ENCODE measurements around the gene TANK.

TANK gene

GRCh38 chr2:161217597-161218185 lies 57.5 kb downstream of the TANK start:
- H3K79me2 ChIP-seq (ENCODE audit: insufficient read depth, low read length), result no peaks in the 10 kb centered on the region
- no peak overlapping the region for H2AFZ ChIP-seq (ENCODE audit: low read depth, low read length)
- no peak overlapping the region for H3K9ac ChIP-seq (ENCODE audit: low read depth, low read length)
- no peaks in the 10 kb centered on the region for H3K4me1 ChIP-seq (ENCODE audit: insufficient read depth, low read length)
- H3K27me3 ChIP-seq (ENCODE audit: insufficient read depth, low read length, poor library complexity), result no peaks in the 10 kb centered on the region
- H3K36me3 ChIP-seq (ENCODE audit: insufficient read depth, low read length), result peaks cover 17% of the 10 kb centered on the region
- H4K20me1 ChIP-seq (ENCODE audit: insufficient read depth, low read length), result no peaks in the 10 kb centered on the region
- TF ChIP-seq CTCF (IDR thresholded peaks at IDR 0.05; ENCODE audit: borderline replicate concordance, extremely low read depth, low read length, poor library complexity, severe bottlenecking), result no peak
- TF ChIP-seq EZH2 (IDR thresholded peaks at IDR 0.05; ENCODE audit: borderline replicate concordance, low read depth, low read length, severe bottlenecking), result no peak
- no peak overlapping the region for H3K4me2 ChIP-seq (ENCODE audit: insufficient read depth, low read length)
- DNase-seq (no peak), ATAC-seq (ENCODE audit: insufficient read depth, low read depth) (peak; percentile 35; the same call in 1 of the 3 replicates)
- no peak overlapping the region for H3K4me3 ChIP-seq (ENCODE audit: low read depth in 1 of 2, low read length in 2 of 2)
- H3K27ac ChIP-seq (ENCODE audit: low read length), result no peak overlapping the region
- H3K9me3 ChIP-seq (ENCODE audit: insufficient read depth, low read length, severe bottlenecking), result no peaks in the 10 kb centered on the region

- no peak overlapping the region for H3K9ac ChIP-seq (ENCODE audit: low read depth, low read length)
- peaks cover 8% of the 10 kb centered on the region; the same call in 1 of the 2 replicates for H3K36me3 ChIP-seq (ENCODE audit: insufficient read depth, low read length)
- no peak for TF ChIP-seq EZH2 (IDR thresholded peaks at IDR 0.05; ENCODE audit: borderline replicate concordance, low read depth, low read length, severe bottlenecking)
- TF ChIP-seq CTCF (IDR thresholded peaks at IDR 0.05; ENCODE audit: borderline replicate concordance, extremely low read depth, low read length, poor library complexity, severe bottlenecking), result no peak
- no peaks in the 10 kb centered on the region for H3K27me3 ChIP-seq (ENCODE audit: insufficient read depth, low read length, poor library complexity)
- no peak overlapping the region for H3K4me2 ChIP-seq (ENCODE audit: insufficient read depth, low read length)
- no peaks in the 10 kb centered on the region for H3K9me3 ChIP-seq (ENCODE audit: insufficient read depth, low read length, severe bottlenecking)
- ATAC-seq (ENCODE audit: insufficient read depth, low read depth) (no peak), DNase-seq (no peak)
- H3K4me1 ChIP-seq (ENCODE audit: insufficient read depth, low read length), result no peaks in the 10 kb centered on the region
- no peaks in the 10 kb centered on the region for H4K20me1 ChIP-seq (ENCODE audit: insufficient read depth, low read length)
- no peaks in the 10 kb centered on the region for H3K79me2 ChIP-seq (ENCODE audit: insufficient read depth, low read length)
- H3K4me3 ChIP-seq (ENCODE audit: low read depth in 1 of 2, low read length in 2 of 2), result no peak overlapping the region
- H3K27ac ChIP-seq (ENCODE audit: low read length), result no peak overlapping the region
- H2AFZ ChIP-seq (ENCODE audit: low read depth, low read length), result no peak overlapping the region
Observed at GRCh38 chr2:161219211-161219610, 59.0 kb downstream of the TANK start.

- ATAC-seq (ENCODE audit: insufficient read depth, low read depth), result peak; percentile 75
Observed at GRCh38 chr2:161223139-161223732, 63.0 kb downstream of the TANK start.

More at GRCh38 chr2:161223139-161223732, 63.0 kb downstream of the TANK start:
- H3K9ac ChIP-seq (ENCODE audit: low read depth, low read length), result no peak overlapping the region
- H3K4me2 ChIP-seq (ENCODE audit: insufficient read depth, low read length), result no peak overlapping the region
- H2AFZ ChIP-seq (ENCODE audit: low read depth, low read length), result no peak overlapping the region
- H4K20me1 ChIP-seq (ENCODE audit: insufficient read depth, low read length), result no peaks in the 10 kb centered on the region
- DNase-seq, result no peak
- H3K36me3 ChIP-seq (ENCODE audit: insufficient read depth, low read length), result peaks cover 32% of the 10 kb centered on the region
- no peaks in the 10 kb centered on the region for H3K27me3 ChIP-seq (ENCODE audit: insufficient read depth, low read length, poor library complexity)
- no peaks in the 10 kb centered on the region for H3K4me1 ChIP-seq (ENCODE audit: insufficient read depth, low read length)
- no peak overlapping the region for H3K27ac ChIP-seq (ENCODE audit: low read length)
- H3K4me3 ChIP-seq (ENCODE audit: low read depth in 1 of 2, low read length in 2 of 2), result no peak overlapping the region
- peak; percentile 82 for TF ChIP-seq CTCF (IDR thresholded peaks at IDR 0.05; ENCODE audit: borderline replicate concordance, extremely low read depth, low read length, poor library complexity, severe bottlenecking)
- no peak for TF ChIP-seq EZH2 (IDR thresholded peaks at IDR 0.05; ENCODE audit: borderline replicate concordance, low read depth, low read length, severe bottlenecking)
- H3K9me3 ChIP-seq (ENCODE audit: insufficient read depth, low read length, severe bottlenecking), result no peaks in the 10 kb centered on the region
- no peaks in the 10 kb centered on the region for H3K79me2 ChIP-seq (ENCODE audit: insufficient read depth, low read length)
